Measurements from ENCODE around the gene EPHA5.

EPHA5 gene

DNA sequence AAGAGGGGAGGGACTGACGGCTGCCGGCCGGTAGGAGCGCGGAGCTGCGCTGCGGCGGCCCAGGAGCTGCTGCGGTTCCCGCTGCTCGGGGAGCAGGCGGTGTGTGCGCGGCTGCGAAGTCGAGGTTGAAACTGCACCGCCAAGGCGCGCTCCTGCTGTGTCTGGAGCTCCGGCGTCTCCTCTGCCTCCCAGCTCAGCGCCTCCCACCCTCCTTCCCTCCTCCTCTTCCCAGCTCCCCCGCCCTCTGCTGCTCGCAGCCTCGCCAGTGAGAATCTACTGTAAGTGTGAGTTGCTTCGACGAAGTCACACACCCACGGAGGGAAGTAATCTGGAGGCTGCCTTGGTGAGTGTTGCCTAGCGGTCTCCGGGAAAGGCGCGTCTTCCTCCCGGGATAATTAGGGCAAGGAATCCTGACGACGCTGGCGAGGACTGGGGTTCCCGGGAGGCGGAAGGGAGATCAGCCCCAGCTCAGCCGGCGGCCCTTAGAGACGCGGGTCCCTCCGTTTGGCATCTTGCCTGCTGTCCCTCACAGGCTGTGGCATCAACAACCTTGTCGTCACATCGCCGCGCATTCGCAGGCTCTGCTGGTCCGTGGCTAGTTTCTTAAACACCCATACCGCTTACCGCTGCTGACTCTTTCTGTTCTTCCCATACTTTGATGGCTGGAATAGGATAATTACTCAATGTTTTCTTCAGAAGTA lies at the start of gene EPHA5:
Gene EPHA5, minus strand, starts transcription at position 159 of the 701 bp plus-strand sequence. CDS start 747 bp downstream, outside the sequence.
- DNase-seq (ENCODE audit: low spot score): peak; percentile 17

DNA sequence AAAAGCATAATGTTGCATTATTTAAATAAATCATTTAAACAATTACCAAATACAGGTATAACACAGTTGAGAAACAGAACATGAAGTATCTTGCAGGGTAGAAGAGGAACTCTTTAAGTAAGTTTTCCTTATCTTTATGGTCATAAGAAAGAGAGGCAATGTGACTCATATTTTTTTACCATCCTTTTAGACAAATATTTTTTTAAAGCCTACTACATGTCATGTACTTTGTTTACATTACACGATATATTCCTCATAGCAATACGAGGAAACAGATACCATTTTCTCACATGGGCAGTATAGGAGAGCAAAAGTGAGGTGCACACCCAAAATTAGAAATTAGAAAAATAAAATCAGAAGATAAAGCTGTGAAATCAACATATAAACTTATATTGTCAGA lies 49.3 kb upstream of the EPHA5 start:
- no peak for DNase-seq (ENCODE audit: low spot score)

- no peak for DNase-seq (ENCODE audit: low spot score)
These were observed 28.3 kb upstream of the EPHA5 start for GRCh38 chr4:65698631-65699030.

DNA sequence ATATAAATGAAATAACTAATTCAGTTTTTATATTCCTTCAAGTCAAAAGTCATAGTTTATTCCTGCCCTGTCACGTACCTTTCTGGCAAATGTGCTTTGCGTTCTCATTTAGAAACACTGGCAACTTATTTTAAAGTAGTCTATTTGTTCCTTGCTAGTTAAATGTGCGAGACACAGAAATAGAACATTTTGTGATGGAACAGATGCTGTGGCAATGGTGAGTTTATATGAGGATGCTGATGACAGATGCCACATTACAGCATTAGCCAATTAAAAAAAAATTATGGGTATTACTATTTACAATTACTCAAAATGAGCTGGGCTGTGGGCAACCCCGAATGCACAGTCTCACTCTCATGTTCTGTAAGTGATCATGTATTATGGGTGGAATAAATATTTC lies 26.1 kb upstream of the EPHA5 start:
- no peak for DNase-seq (ENCODE audit: low spot score)

- DNase-seq (ENCODE audit: low spot score): no peak
These were observed 1.1 kb upstream of the EPHA5 start for GRCh38 chr4:65671372-65671771.

- DNase-seq (ENCODE audit: low spot score): no peak
These were observed 314 bp downstream of the EPHA5 start for GRCh38 chr4:65670020-65670330.

DNA sequence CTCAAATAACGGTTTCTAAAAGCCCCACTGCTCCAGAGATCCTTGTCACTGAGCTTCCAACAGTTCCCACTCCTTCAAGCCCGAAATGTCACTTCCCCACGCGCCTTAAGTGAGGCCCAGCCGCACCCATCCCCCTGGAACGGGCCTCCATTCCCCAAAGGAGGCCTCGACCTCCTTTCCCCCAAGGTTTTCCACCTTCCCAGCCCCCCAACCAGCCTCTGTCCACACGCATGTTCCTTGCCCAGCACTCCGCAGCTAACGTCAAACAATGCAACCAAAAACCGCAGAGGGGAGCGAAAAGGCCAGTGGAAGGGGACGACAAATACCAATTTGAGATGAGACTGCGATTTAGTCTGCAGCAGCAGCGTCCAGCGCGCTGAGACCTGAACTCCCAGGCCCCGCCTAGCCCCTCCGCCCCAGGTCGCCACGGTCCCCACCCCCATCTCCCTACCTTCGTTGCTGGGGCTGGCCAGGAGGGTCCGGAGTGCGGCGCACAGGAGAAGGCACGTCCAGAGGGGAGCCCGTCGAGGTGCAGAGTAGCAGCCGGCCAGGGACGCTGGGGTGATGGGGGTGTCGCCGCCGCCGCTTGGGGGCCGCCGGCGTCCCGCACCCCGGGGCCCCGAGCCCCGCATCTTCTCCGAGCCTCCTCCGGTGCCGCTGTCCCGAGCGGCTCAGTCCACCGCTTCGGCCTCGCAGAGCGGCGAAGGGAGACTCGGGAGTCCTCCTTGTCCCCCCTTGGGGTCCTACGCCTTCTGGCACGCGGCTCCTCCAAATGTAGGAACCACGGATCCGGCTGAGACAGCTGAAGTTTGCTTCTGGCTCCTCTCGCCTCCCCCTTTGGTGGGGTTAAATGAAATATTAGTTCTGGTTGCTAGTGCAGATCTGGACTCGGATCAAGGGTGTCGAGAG lies 924 bp downstream of the EPHA5 start:
- DNase-seq (ENCODE audit: low spot score): no peak

DNA sequence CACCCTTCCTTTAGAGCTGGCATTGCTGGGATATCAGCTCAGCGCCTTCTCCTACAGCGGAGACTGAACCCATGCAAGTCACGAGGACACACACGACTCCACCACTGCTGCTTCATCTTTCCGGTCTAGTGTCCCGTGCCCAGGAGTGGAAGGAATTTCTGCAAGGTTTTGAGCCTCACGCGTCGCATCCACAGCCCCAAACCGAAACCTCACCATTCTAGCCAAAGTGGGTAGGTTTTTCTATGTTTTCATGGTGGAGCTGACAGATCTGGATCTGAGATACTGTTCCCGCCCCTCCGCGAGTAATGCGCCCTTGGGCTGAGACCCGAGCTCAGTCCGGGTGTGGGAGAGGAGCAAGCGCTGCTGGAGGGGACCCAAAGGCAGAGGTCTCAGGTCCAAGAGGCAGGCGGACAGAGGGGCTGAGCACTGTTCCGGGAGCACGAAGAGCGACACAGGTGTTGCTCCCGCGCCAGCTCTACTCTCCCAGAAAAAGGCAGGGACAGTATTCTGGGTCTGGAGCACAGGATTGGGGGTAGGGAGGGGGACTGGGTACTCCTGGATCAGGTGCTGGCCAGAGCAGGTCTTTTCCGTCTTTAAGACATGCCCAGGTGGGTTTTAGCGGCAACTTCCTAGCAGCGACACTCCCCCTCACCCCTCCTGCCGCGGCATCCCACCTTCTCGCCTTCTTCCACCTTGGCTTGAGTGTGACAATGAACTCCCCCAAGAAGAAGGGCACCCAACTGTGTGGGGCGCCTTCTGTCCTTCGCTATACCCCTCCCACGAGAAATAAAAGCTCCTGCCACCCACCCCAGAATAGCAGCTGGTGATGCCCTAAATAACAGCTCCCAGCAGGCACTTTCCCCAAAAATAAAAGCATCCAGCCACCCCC lies 1.8 kb downstream of the EPHA5 start:
- DNase-seq (ENCODE audit: low spot score): peak; percentile 55

GRCh38 chr4:65667506-65668041 lies 2.7 kb downstream of the EPHA5 start:
- no peak for DNase-seq (ENCODE audit: low spot score)

DNA sequence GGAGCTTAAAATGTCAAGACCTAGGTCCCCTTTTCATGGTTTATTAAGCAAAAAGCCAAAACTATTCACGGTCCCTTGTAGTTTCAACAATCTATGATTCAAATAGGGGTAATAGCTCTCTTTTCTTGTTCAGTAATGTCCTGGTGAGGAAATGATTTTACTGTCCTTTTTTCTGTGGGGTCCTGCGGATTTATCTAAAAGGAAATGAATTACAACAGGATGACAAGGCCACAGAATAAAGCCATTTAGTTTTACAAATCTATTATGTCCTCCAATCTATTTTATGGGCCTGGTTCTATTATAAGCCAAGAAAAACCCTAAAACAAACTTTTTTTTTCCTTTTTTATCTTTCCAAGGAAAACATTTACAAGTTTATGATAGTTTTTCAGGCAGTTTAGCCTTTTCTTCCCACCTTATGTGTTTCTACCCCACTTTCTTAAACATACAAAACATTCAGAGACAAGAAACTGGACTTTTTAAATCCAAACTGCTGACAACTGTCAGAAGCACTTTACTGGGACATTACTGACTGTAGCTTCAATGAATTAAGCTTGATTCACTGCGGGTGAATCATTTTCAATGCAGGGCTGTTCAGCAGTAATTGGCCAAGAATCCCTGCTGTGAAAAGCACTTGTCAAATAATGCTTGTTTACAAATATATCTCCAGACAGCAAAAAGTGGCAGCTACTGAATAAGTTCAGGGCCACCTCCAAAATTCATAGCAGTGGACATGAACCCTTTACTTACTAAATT lies 4.3 kb downstream of the EPHA5 start:
- DNase-seq (ENCODE audit: low spot score): peak; percentile 46

DNA sequence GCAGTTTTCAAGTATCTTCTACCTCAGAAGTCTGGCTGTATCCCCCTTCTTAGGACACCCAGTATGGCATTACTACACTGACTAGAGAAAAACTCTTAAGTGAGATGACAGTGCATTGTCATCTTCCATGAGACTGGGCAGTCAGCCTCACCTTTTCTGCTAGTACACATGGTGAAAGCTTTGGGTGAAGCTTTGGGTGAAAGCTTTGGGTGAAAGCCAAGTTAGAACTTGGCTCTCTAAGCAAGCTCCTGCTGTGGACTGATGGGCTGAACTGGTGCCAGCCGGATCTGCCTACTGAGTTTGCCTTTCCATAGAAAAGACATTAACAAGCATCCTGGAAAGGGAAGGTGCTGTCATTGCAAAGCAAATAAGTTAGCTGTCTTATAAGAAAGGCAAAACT lies 8.8 kb downstream of the EPHA5 start:
- DNase-seq (ENCODE audit: low spot score): no peak

- DNase-seq (ENCODE audit: low spot score): no peak
These were observed 12.2 kb downstream of the EPHA5 start for GRCh38 chr4:65658117-65658516.

- DNase-seq (ENCODE audit: low spot score): no peak
These were observed 14.3 kb downstream of the EPHA5 start for GRCh38 chr4:65656008-65656407.

- peak; percentile 26 for DNase-seq (ENCODE audit: low spot score)
These were observed 15.3 kb downstream of the EPHA5 start for GRCh38 chr4:65654976-65655375.

GRCh38 chr4:65653740-65654361 lies 16.4 kb downstream of the EPHA5 start:
- DNase-seq (ENCODE audit: low spot score): no peak

DNA sequence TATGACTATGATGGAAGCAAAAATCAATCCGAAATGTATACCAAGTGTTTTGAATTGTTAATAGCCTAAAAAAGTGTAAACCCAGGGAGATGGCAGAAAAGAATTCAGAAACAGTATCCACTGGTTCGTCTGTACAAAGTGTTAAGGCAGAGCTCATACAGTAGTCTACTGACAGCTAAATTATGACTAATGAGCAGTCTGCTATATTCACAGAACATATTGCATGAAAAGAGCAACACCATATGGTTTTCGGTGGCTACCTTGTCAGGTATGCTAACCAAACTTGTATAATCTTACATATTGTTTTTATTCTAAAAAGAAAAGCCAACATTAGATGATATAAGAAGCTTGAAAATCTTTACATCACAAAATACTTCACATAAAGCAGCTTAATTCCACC lies 18.5 kb downstream of the EPHA5 start:
- DNase-seq (ENCODE audit: low spot score): no peak

GRCh38 chr4:65651031-65651430 lies 19.3 kb downstream of the EPHA5 start:
- no peak for DNase-seq (ENCODE audit: low spot score)

DNA sequence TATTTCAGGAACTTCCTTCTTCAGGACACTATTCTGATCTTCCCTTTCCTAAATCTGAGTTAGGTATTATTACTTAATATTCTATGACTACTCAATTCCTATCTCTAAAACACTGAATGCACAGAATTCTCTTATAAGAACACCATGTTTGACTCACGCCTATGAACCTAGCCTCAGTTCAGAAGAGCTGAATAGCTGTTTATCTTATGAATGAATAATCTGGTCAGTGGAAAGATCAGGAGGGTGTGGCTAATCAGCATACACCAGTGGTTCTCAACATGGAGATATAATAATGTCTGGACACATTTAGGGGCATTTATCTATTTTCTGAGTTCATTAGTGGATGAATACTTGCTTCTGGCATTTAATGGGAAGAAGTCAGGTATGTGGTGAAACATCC lies 24.2 kb downstream of the EPHA5 start:
- no peak for DNase-seq (ENCODE audit: low spot score)

- DNase-seq (ENCODE audit: low spot score): no peak
These were observed 25.1 kb downstream of the EPHA5 start for GRCh38 chr4:65645185-65645584.

DNA sequence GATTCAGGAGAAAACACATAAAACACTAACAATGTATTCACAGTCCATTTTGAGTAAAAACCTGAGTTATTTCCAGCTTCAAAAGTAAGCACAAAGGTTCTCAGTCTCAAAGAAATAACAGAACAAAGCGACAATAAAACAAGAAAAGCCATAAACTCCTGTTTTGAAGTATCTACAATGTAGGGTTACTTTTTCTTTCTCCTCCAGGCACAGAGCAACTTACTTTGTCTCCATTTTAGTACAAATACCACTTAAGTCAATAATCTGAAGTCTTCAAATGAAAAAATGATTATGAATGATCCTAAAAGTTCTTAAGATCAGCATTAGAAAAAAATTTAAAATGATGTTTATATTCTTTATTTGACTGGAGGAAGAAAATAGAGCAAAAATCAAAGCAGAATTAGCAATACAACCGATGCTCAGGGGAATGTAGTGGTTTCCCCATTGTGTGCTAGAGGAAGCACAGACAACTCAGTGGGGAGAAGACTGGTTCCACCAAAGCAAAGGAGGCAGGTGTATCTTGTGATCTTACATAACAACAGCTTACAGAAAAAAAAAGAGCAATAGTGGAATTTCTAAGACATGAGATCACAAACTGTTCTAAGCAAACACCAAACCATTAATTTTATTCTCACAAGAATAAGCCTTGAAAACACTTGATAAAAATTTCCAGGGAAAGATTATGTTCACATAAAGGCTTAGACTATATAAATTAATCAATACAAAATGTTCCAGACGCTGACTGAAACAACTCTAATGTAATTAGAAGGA lies 35.1 kb downstream of the EPHA5 start:
- no peak for DNase-seq (ENCODE audit: low spot score)

Measured in COLO829 (cell line).